MCF 10A (cell line): ENCODE measurements around the gene METTL15. TPM values are rescaled to one million over a fixed set of nuclear protein-coding genes. Genes with fewer than 3 reads are reported as not detected.

Experiments
- BruUV-seq: library from RNA; stranded (reverse); fragments of 400-500 nt; replicated peaks from 2 replicates; lab custom pipeline; 2021; lab: Mats Ljungman, UMichigan
- CTCF ChIA-PET: fragments of 300-600 bp; sonication (Branson Sonifier 250); formaldehyde crosslinking; extraction: SDS; loops from one replicate; lab custom pipeline; 2021; ENCODE audit warnings: antibody characterized with exemption, inconsistent platforms; lab: Yijun Ruan, JAX
- POLR2A ChIA-PET: fragments of 300-600, 350-650 bp; sonication (Branson Sonifier 250); formaldehyde crosslinking; extraction: SDS; loops from one replicate; lab custom pipeline; 2020; ENCODE audit warnings: antibody characterized with exemption, inconsistent platforms; lab: Yijun Ruan, JAX
- DNase-seq: peaks from one replicate; pipeline ENCODE4 v3.0.0-alpha.2; 2018; ENCODE audit not compliant: unreplicated experiment
- H3K27ac Mint-ChIP-seq: one replicate; pipeline ENCODE4 v1.8.0; 2022; ENCODE audit warnings: mild to moderate bottlenecking, low read depth, mixed read lengths; ENCODE audit not compliant: unreplicated experiment
- H3K27me3 Mint-ChIP-seq: one replicate; pipeline ENCODE4 v1.8.0; 2022; ENCODE audit warnings: mixed read lengths; ENCODE audit not compliant: insufficient read depth, unreplicated experiment
- H3K36me3 Mint-ChIP-seq: one replicate; pipeline ENCODE4 v1.8.0; 2022; ENCODE audit warnings: mild to moderate bottlenecking, moderate library complexity, mixed read lengths; ENCODE audit not compliant: insufficient read depth, unreplicated experiment
- H3K4me1 Mint-ChIP-seq: one replicate; pipeline ENCODE4 v1.8.0; 2022; ENCODE audit warnings: mixed read lengths; ENCODE audit not compliant: insufficient read depth, unreplicated experiment
- H3K4me3 Mint-ChIP-seq: one replicate; pipeline ENCODE4 v1.8.0; 2022; ENCODE audit warnings: mild to moderate bottlenecking, moderate library complexity, mixed read lengths; ENCODE audit not compliant: unreplicated experiment
- H3K9me3 Mint-ChIP-seq: one replicate; pipeline ENCODE4 v1.8.0; 2022; ENCODE audit warnings: mixed read lengths; ENCODE audit not compliant: unreplicated experiment
- intact Hi-C: fragments of 100-400 bp; cut with micrococcal nuclease; formaldehyde crosslinking; loops from 2 replicates; pipeline ENCODE4 v1.14.1; 2022
- total RNA-seq: library from RNA; stranded (reverse); gene quantifications from 2 replicates; pipeline ENCODE4 v1.2.3, GENCODE V29; 2022
- TF ChIP-seq, protein P1 (sequence below): fragments of 200-600 bp; IDR thresholded peaks from one replicate; pipeline ENCODE4 v1.8.0; 2022; ENCODE audit warnings: antibody characterized with exemption, mild to moderate bottlenecking; ENCODE audit not compliant: unreplicated experiment

Gene METTL15
- total RNA-seq, 1 experiment from 2014 or later = 16.8 TPM

DNA sequence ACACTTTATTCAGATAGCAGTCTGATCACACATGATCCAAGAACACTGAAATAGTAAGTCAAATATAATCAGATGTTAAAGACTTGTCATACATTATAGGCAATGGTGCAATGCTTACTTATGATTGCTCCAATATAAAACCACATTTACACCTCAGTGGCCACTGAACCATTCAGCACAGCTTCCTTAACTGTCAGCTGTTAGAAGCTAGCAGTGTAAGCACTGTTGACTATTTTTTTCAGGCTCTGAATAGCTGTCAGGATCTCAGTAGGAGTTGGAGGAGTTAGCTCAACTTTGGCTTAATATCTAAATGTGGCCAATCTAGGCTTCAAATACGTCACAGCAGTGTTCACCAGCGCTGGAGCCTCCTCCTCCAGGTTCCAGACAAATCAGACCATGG lies 36.6 kb downstream of the METTL15 start:
- Mint-ChIP-seq H3K4me1 (peaks cover 14% of the 10 kb centered on the region), H3K4me3 (no peak overlapping the region), H3K9me3 (no peaks in the 10 kb centered on the region), H3K36me3 (no peaks in the 10 kb centered on the region), H3K27ac (no peak overlapping the region), H3K27me3 (no peaks in the 10 kb centered on the region)
- TF ChIP-seq, protein P1, sequence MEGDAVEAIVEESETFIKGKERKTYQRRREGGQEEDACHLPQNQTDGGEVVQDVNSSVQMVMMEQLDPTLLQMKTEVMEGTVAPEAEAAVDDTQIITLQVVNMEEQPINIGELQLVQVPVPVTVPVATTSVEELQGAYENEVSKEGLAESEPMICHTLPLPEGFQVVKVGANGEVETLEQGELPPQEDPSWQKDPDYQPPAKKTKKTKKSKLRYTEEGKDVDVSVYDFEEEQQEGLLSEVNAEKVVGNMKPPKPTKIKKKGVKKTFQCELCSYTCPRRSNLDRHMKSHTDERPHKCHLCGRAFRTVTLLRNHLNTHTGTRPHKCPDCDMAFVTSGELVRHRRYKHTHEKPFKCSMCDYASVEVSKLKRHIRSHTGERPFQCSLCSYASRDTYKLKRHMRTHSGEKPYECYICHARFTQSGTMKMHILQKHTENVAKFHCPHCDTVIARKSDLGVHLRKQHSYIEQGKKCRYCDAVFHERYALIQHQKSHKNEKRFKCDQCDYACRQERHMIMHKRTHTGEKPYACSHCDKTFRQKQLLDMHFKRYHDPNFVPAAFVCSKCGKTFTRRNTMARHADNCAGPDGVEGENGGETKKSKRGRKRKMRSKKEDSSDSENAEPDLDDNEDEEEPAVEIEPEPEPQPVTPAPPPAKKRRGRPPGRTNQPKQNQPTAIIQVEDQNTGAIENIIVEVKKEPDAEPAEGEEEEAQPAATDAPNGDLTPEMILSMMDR = no peak
- ChIA-PET POLR2A (interaction anchor here (2.1 to 3.0 kb wide), 2 partner anchors 17 to 36 kb away, joined by 5 to 20 read pairs; partner anchors contain the start of genes KIF18A and METTL15), CTCF (interaction anchor here (1.0 kb wide), 1 partner anchor 42 kb away, joined by 4 read pairs; no protein-coding TSS in a partner anchor)
- intact Hi-C loops = no loop called here
- BruUV-seq = no TSS peak
- DNase-seq = peak; percentile 4

DNA sequence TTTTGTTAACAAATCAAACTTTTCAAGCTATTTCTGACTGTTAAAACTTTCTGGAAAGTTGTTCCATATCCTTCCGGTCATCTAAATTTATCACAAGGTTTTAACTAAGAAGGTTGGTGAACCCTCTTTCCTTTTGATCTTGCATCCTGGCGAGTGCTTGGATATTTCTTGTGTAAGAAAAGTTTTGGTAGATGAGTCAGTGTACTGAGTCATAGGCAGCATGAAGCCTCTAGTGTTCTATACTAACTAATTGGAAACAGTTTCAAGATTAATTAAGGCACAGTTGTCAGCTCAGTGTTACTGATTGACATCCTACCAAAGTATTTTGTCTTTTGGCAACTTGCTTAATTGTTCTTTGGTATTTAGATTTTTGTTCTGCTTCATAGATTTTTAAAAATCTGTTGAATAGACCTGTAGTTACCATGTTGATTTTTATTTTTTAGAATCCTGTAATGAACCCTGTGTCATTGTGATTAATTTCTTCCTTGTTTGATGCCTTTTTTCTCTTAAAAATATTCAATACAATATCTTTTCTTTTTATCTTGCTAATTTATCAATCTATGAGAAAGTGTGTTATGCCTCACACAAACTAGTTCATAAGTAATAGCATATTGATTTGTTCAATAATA lies 38.0 kb downstream of the METTL15 start:
- no peak overlapping the region for H3K4me3 Mint-ChIP-seq
- TF ChIP-seq, protein P1 = no peak
- peaks cover 7% of the 10 kb centered on the region for H3K4me1 Mint-ChIP-seq
- POLR2A ChIA-PET = interaction anchor here (0.7 to 3.0 kb wide), 5 partner anchors 12 to 38 kb away, joined by 3 to 20 read pairs (median 3); partner anchors contain the start of genes KIF18A and METTL15
- no peaks in the 10 kb centered on the region for H3K36me3 Mint-ChIP-seq
- H3K27ac Mint-ChIP-seq = no peak overlapping the region
- no peaks in the 10 kb centered on the region for H3K27me3 Mint-ChIP-seq
- intact Hi-C loops = no loop called here
- CTCF ChIA-PET = interaction anchor here (0.6 kb wide), 1 partner anchor 447 kb away, joined by 4 read pairs; no protein-coding TSS in a partner anchor
- no peaks in the 10 kb centered on the region for H3K9me3 Mint-ChIP-seq
- BruUV-seq = no TSS peak
- DNase-seq = peak; percentile 88

DNA sequence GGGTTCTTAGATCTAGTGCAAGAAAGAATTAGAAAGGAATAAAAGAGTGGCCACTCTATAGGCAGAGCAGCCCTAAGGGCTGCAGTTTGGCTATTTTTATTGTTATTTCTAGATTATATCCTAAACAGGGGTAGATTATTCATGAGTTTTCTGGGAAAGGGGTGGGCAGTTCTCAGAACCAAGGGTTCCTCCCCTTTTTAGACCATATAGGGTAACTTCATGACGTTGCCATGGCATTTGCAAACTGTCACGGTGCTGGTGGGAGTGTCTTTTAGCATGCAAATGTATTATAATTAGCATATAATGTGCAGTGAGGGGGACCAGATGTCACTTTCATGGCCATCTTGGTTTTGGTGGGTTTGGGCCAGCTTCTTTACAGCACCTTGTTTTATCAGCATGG lies 44.6 kb downstream of the METTL15 start:
- H3K9me3 Mint-ChIP-seq = no peaks in the 10 kb centered on the region
- intact Hi-C loops = no loop called here
- BruUV-seq = no TSS peak

DNA sequence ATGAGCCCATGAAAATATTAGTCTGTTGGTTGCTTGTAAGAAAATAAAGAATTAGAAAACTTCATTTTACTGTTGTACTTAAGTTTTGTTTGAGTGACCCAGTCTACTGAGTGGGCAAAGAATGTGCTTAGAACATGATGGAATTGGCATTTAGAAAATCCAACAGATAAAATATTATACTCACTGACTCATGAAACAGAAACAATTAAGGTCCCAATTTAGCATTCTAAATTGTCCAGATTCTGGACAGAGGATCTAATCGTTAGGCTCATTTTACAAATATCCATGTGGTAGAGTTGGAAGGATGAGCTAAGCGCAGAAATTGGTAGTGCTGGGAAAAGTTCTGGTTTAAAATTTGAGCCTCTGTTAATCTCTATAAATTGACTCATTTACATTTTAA lies 45.4 kb downstream of the METTL15 start:
- no peaks in the 10 kb centered on the region for H3K9me3 Mint-ChIP-seq
- TF ChIP-seq, protein P1 = no peak
- CTCF ChIA-PET = no interaction called here

More for the DNA sequence above, 44.6 kb downstream of the METTL15 start:
- CTCF ChIA-PET = no interaction called here
- H3K27ac Mint-ChIP-seq = no peak overlapping the region
- POLR2A ChIA-PET = interaction anchor here (1.1 kb wide), 1 partner anchor 36 kb away, joined by 4 read pairs; no protein-coding TSS in a partner anchor
- H3K4me3 Mint-ChIP-seq = no peak overlapping the region
- no peaks in the 10 kb centered on the region for H3K4me1 Mint-ChIP-seq
- H3K27me3 Mint-ChIP-seq = no peaks in the 10 kb centered on the region
- peaks cover 9% of the 10 kb centered on the region for H3K36me3 Mint-ChIP-seq
- DNase-seq = no peak
- TF ChIP-seq, protein P1 = no peak

More for the DNA sequence above, 45.4 kb downstream of the METTL15 start:
- POLR2A ChIA-PET = interaction anchor here (0.8 kb wide), 1 partner anchor 9 kb away, joined by 3 read pairs; no protein-coding TSS in a partner anchor
- Mint-ChIP-seq H3K27me3 (no peaks in the 10 kb centered on the region), H3K4me1 (no peaks in the 10 kb centered on the region), H3K4me3 (no peak overlapping the region), H3K36me3 (peaks cover 17% of the 10 kb centered on the region), H3K27ac (no peak overlapping the region)
- BruUV-seq = no TSS peak
- intact Hi-C loops = no loop called here
- DNase-seq = no peak
